Stimulated activated CD4-positive, alpha-beta T cell treated with anti-CD3 and anti-CD28 coated beads, Interleukin-1b, Interleukin-23, amount 100 ng/mL, for 1 hour (primary cell): ENCODE measurements around the gene TMUB1.
A peak's percentile ranks its signal among the peaks of the same experiment; 100 is the strongest.

Experiments used
- DNase-seq, 2 donors: peaks; one replicate each; pipeline ENCODE4 v3.0.0-alpha.2; 2020; ENCODE audit warnings: low read depth in 2 of 2

Gene TMUB1

GRCh38 chr7:151068069-151068773 lies 15.1 kb downstream of the TMUB1 start:
- DNase-seq, result no peak

- no peak for DNase-seq
Measured at GRCh38 chr7:151066273-151066974, 16.9 kb downstream of the TMUB1 start.

GRCh38 chr7:151065516-151065915 lies 17.8 kb downstream of the TMUB1 start:
- no peak for DNase-seq

- DNase-seq, result no peak
Measured at GRCh38 chr7:151064993-151065392, 18.3 kb downstream of the TMUB1 start.

GRCh38 chr7:151064454-151064853 lies 18.8 kb downstream of the TMUB1 start:
- no peak for DNase-seq

GRCh38 chr7:151063212-151063561 lies 20.1 kb downstream of the TMUB1 start:
- no peak for DNase-seq

- no peak for DNase-seq
Measured at GRCh38 chr7:151062399-151063211, 20.7 kb downstream of the TMUB1 start.

GRCh38 chr7:151062111-151062398 lies 21.2 kb downstream of the TMUB1 start:
- no peak for DNase-seq

- DNase-seq, result no peak
Measured at GRCh38 chr7:151061213-151062110, 21.8 kb downstream of the TMUB1 start.

- no peak for DNase-seq
Measured at GRCh38 chr7:151060416-151061212, 22.7 kb downstream of the TMUB1 start.

GRCh38 chr7:151060113-151060415 lies 23.2 kb downstream of the TMUB1 start:
- DNase-seq, result no peak

- peak in 1 of 2 donors; percentile 53 for DNase-seq
Measured at GRCh38 chr7:151059367-151060112, 23.8 kb downstream of the TMUB1 start, which contains the start of gene SLC4A2. SLC4A2 (plus strand) TSS chr7:151059589; CDS start chr7:151061988, 2,399 bp downstream.

- no peak for DNase-seq
Measured at GRCh38 chr7:151058781-151059366, 24.4 kb downstream of the TMUB1 start.

GRCh38 chr7:151057989-151058780 lies 25.1 kb downstream of the TMUB1 start:
- peak; percentile 87 to 93 for DNase-seq

- DNase-seq, result no peak
Measured at GRCh38 chr7:151057506-151057988, 25.7 kb downstream of the TMUB1 start, which contains the start of gene CDK5. CDK5 (minus strand) TSS chr7:151057897; CDS start chr7:151057848, 49 bp downstream.

GRCh38 chr7:151056666-151057505 lies 26.4 kb downstream of the TMUB1 start:
- DNase-seq, result no peak

GRCh38 chr7:151056283-151056665 lies 27.0 kb downstream of the TMUB1 start:
- no peak for DNase-seq

GRCh38 chr7:151053751-151054150 lies 29.5 kb downstream of the TMUB1 start:
- DNase-seq, result no peak
